ENCODE results near the gene PCSK6.

Gene PCSK6

GRCh38 chr15:101275018-101275417, 214.5 kb downstream of the PCSK6 start:
- TF ChIP-seq FOXM1 (IDR thresholded peaks at IDR 0.05; ENCODE audit: borderline replicate concordance) = no peak
- no peak for TF ChIP-seq L3MBTL2 (conservative IDR thresholded peaks at IDR 0.05)
- TF ChIP-seq CTBP1 (IDR thresholded peaks at IDR 0.05; ENCODE audit: borderline replicate concordance) = no peak
- no peak for TF ChIP-seq ARNT (IDR thresholded peaks at IDR 0.05)
- no peak for TF ChIP-seq NFRKB (IDR thresholded peaks at IDR 0.05)
- TF ChIP-seq SUZ12 (IDR thresholded peaks at IDR 0.05) = no peak
- no peak for TF ChIP-seq LEF1 (IDR thresholded peaks at IDR 0.05; ENCODE audit: borderline replicate concordance)
- TF ChIP-seq ZNF384 (IDR thresholded peaks at IDR 0.05) = no peak
- no peak for TF ChIP-seq SP1 (IDR thresholded peaks at IDR 0.05)
- TF ChIP-seq HDGF (IDR thresholded peaks at IDR 0.05; ENCODE audit: borderline replicate concordance) = no peak
- TF ChIP-seq FOXK2 (IDR thresholded peaks at IDR 0.05) = no peak
- TF ChIP-seq PKNOX1 (IDR thresholded peaks at IDR 0.05) = no peak
- no peak for TF ChIP-seq TARDBP (IDR thresholded peaks at IDR 0.05)
- no peak for TF ChIP-seq FOXA1 (IDR thresholded peaks at IDR 0.05)
- no peak for TF ChIP-seq BHLHE40 (IDR thresholded peaks at IDR 0.05; ENCODE audit: borderline replicate concordance)
- TF ChIP-seq ELF4 (IDR thresholded peaks at IDR 0.05) = no peak
- POLR2A ChIA-PET = no interaction called here
- CTCF ChIA-PET = interaction anchor here (1.1 kb wide), 1 partner anchor 14 kb away, joined by 4 read pairs; no protein-coding TSS in a partner anchor
- DNase-seq (ENCODE audit: extremely low spot score) = no peak

GRCh38 chr15:101273534-101273933, 216.0 kb downstream of the PCSK6 start:
- CTCF ChIA-PET = interaction anchor here (1.2 kb wide), 1 partner anchor 15 kb away, joined by 5 read pairs; no protein-coding TSS in a partner anchor
- POLR2A ChIA-PET = no interaction called here
- DNase-seq (ENCODE audit: extremely low spot score) = no peak
- TF ChIP-seq TARDBP (IDR thresholded peaks at IDR 0.05) (no peak), L3MBTL2 (conservative IDR thresholded peaks at IDR 0.05) (no peak), ELF4 (IDR thresholded peaks at IDR 0.05) (no peak), ZNF384 (IDR thresholded peaks at IDR 0.05) (no peak), SUZ12 (IDR thresholded peaks at IDR 0.05) (no peak), PKNOX1 (IDR thresholded peaks at IDR 0.05) (no peak)

- CTCF ChIA-PET = interaction anchor here (0.9 to 1.2 kb wide), 2 partner anchors 16 to 264 kb away, joined by 3 to 5 read pairs; no protein-coding TSS in a partner anchor
- TF ChIP-seq SUZ12 (IDR thresholded peaks at IDR 0.05) (no peak), TARDBP (IDR thresholded peaks at IDR 0.05) (no peak), FOXA1 (IDR thresholded peaks at IDR 0.05) (no peak), HDGF (IDR thresholded peaks at IDR 0.05; ENCODE audit: borderline replicate concordance) (no peak), SP1 (IDR thresholded peaks at IDR 0.05) (no peak), BHLHE40 (IDR thresholded peaks at IDR 0.05; ENCODE audit: borderline replicate concordance) (no peak), NFRKB (IDR thresholded peaks at IDR 0.05) (no peak), FOXM1 (IDR thresholded peaks at IDR 0.05; ENCODE audit: borderline replicate concordance) (no peak), ELF4 (IDR thresholded peaks at IDR 0.05) (no peak), L3MBTL2 (conservative IDR thresholded peaks at IDR 0.05) (no peak), CTBP1 (IDR thresholded peaks at IDR 0.05; ENCODE audit: borderline replicate concordance) (no peak), LEF1 (IDR thresholded peaks at IDR 0.05; ENCODE audit: borderline replicate concordance) (no peak), ZNF384 (IDR thresholded peaks at IDR 0.05) (no peak), FOXK2 (IDR thresholded peaks at IDR 0.05) (no peak), PKNOX1 (IDR thresholded peaks at IDR 0.05) (no peak)
- no peak for DNase-seq (ENCODE audit: extremely low spot score)
- POLR2A ChIA-PET = no interaction called here
Observed at GRCh38 chr15:101272584-101272983, 216.9 kb downstream of the PCSK6 start.

- peak; percentile 50 for DNase-seq (ENCODE audit: extremely low spot score)
- POLR2A ChIA-PET = no interaction called here
- TF ChIP-seq LEF1 (IDR thresholded peaks at IDR 0.05; ENCODE audit: borderline replicate concordance) = no peak
- TF ChIP-seq L3MBTL2 (conservative IDR thresholded peaks at IDR 0.05) = peak; percentile 46; the same call in 1 of the 2 replicates
- CTCF ChIA-PET = interaction anchor here (1.0 kb wide), 1 partner anchor 11 kb away, joined by 4 read pairs; no protein-coding TSS in a partner anchor
Observed at GRCh38 chr15:101269479-101270223, 219.9 kb downstream of the PCSK6 start.

GRCh38 chr15:101267320-101268104, 222.0 kb downstream of the PCSK6 start:
- DNase-seq (ENCODE audit: extremely low spot score) = no peak
- POLR2A ChIA-PET = interaction anchor here (1.0 to 1.1 kb wide), 2 partner anchors 16 to 27 kb away, joined by 3 read pairs; partner anchors contain the start of genes CHSY1 and SNRPA1
- TF ChIP-seq TARDBP (IDR thresholded peaks at IDR 0.05) (no peak), ZNF384 (IDR thresholded peaks at IDR 0.05) (no peak), SUZ12 (IDR thresholded peaks at IDR 0.05) (no peak), L3MBTL2 (conservative IDR thresholded peaks at IDR 0.05) (no peak), BHLHE40 (IDR thresholded peaks at IDR 0.05; ENCODE audit: borderline replicate concordance) (no peak)
- CTCF ChIA-PET = interaction anchor here (1.7 kb wide), 1 partner anchor 9 kb away, joined by 9 read pairs; no protein-coding TSS in a partner anchor

GRCh38 chr15:101266787-101267186, 222.7 kb downstream of the PCSK6 start:
- TF ChIP-seq FOXA1 (IDR thresholded peaks at IDR 0.05) = no peak
- TF ChIP-seq SP1 (IDR thresholded peaks at IDR 0.05) = no peak
- no peak for TF ChIP-seq NFRKB (IDR thresholded peaks at IDR 0.05)
- no peak for TF ChIP-seq L3MBTL2 (conservative IDR thresholded peaks at IDR 0.05)
- TF ChIP-seq PKNOX1 (IDR thresholded peaks at IDR 0.05) = no peak
- TF ChIP-seq FOXM1 (IDR thresholded peaks at IDR 0.05; ENCODE audit: borderline replicate concordance) = no peak
- no peak for TF ChIP-seq LEF1 (IDR thresholded peaks at IDR 0.05; ENCODE audit: borderline replicate concordance)
- no peak for TF ChIP-seq ZNF384 (IDR thresholded peaks at IDR 0.05)
- TF ChIP-seq BHLHE40 (IDR thresholded peaks at IDR 0.05; ENCODE audit: borderline replicate concordance) = no peak
- TF ChIP-seq FOXK2 (IDR thresholded peaks at IDR 0.05) = no peak
- TF ChIP-seq CTBP1 (IDR thresholded peaks at IDR 0.05; ENCODE audit: borderline replicate concordance) = no peak
- no peak for TF ChIP-seq ELF4 (IDR thresholded peaks at IDR 0.05)
- TF ChIP-seq SUZ12 (IDR thresholded peaks at IDR 0.05) = no peak
- no peak for TF ChIP-seq TARDBP (IDR thresholded peaks at IDR 0.05)
- CTCF ChIA-PET = interaction anchor here (1.7 kb wide), 1 partner anchor 9 kb away, joined by 9 read pairs; no protein-coding TSS in a partner anchor
- POLR2A ChIA-PET = interaction anchor here (0.9 kb wide), 1 partner anchor 11 kb away, joined by 3 read pairs; no protein-coding TSS in a partner anchor
- DNase-seq (ENCODE audit: extremely low spot score) = no peak
